Measurements from ENCODE around the gene HELB.

The HELB gene

DNA sequence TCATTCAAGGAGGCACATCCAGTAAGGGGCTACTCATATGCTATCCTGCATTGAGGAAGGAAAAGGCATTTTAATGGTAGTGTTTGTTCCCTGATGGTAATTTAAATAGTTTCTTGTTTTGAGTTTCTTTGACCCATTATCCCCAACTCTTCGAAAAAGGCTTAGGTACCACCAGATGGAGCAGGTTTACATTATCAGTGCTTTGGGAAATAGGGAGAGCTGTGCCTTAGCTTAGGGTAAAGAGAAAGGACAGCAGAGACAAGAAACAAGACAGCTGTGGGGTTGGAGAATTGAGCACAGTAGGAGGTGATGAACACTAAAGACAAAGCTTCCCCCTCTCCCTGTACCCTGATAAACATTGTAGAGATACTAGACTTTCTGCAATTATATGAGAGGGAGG lies 29.1 kb upstream of the HELB start:
- ATAC-seq, result no peak

DNA sequence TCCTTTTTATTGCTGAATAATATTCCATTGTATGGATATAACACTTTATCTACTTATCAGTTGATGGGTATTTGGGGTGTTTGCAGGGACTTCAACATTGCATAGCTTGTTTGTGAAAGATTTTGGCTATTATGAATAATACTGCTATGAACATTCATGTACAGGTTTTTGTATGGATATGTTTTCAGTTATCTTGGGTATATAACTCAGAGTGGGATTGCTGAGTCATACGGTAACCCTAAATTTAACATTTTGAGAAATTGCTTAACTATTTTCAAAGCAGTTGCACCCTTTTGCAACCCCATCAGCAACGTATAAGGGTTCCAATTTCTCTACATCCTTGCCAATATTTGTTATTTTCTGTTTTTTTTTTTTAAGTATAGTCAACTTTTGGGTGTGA lies 27.3 kb upstream of the HELB start:
- TF ChIP-seq, protein P1, sequence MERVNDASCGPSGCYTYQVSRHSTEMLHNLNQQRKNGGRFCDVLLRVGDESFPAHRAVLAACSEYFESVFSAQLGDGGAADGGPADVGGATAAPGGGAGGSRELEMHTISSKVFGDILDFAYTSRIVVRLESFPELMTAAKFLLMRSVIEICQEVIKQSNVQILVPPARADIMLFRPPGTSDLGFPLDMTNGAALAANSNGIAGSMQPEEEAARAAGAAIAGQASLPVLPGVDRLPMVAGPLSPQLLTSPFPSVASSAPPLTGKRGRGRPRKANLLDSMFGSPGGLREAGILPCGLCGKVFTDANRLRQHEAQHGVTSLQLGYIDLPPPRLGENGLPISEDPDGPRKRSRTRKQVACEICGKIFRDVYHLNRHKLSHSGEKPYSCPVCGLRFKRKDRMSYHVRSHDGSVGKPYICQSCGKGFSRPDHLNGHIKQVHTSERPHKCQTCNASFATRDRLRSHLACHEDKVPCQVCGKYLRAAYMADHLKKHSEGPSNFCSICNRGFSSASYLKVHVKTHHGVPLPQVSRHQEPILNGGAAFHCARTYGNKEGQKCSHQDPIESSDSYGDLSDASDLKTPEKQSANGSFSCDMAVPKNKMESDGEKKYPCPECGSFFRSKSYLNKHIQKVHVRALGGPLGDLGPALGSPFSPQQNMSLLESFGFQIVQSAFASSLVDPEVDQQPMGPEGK (CRISPR knock-in tag; IDR thresholded peaks at IDR 0.05; ENCODE audit: borderline replicate concordance), result no peak
- TF ChIP-seq ZFP30 (CRISPR knock-in tag; IDR thresholded peaks at IDR 0.05), result no peak
- ATAC-seq, result no peak

More for the DNA sequence above, 29.1 kb upstream of the HELB start:
- TF ChIP-seq, protein P2, sequence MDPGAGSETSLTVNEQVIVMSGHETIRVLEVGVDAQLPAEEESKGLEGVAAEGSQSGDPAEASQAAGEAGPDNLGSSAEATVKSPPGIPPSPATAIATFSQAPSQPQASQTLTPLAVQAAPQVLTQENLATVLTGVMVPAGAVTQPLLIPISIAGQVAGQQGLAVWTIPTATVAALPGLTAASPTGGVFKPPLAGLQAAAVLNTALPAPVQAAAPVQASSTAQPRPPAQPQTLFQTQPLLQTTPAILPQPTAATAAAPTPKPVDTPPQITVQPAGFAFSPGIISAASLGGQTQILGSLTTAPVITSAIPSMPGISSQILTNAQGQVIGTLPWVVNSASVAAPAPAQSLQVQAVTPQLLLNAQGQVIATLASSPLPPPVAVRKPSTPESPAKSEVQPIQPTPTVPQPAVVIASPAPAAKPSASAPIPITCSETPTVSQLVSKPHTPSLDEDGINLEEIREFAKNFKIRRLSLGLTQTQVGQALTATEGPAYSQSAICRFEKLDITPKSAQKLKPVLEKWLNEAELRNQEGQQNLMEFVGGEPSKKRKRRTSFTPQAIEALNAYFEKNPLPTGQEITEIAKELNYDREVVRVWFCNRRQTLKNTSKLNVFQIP (CRISPR knock-in tag; IDR thresholded peaks at IDR 0.05; ENCODE audit: borderline replicate concordance, low read depth), result no peak
- TF ChIP-seq ZC3H10 (CRISPR knock-in tag; IDR thresholded peaks at IDR 0.05) (no peak), ZFP30 (CRISPR knock-in tag; IDR thresholded peaks at IDR 0.05) (no peak), CSDC2 (CRISPR knock-in tag; IDR thresholded peaks at IDR 0.05) (no peak), TOX (CRISPR knock-in tag; IDR thresholded peaks at IDR 0.05; ENCODE audit: borderline replicate concordance) (no peak), TCF4 (CRISPR knock-in tag; IDR thresholded peaks at IDR 0.05; ENCODE audit: borderline replicate concordance) (no peak), RARB (CRISPR knock-in tag; IDR thresholded peaks at IDR 0.05) (no peak), ZNF8 (CRISPR knock-in tag; IDR thresholded peaks at IDR 0.05) (no peak)
- TF ChIP-seq, protein P1 (CRISPR knock-in tag; IDR thresholded peaks at IDR 0.05; ENCODE audit: borderline replicate concordance), result no peak
- TF ChIP-seq, protein P3, sequence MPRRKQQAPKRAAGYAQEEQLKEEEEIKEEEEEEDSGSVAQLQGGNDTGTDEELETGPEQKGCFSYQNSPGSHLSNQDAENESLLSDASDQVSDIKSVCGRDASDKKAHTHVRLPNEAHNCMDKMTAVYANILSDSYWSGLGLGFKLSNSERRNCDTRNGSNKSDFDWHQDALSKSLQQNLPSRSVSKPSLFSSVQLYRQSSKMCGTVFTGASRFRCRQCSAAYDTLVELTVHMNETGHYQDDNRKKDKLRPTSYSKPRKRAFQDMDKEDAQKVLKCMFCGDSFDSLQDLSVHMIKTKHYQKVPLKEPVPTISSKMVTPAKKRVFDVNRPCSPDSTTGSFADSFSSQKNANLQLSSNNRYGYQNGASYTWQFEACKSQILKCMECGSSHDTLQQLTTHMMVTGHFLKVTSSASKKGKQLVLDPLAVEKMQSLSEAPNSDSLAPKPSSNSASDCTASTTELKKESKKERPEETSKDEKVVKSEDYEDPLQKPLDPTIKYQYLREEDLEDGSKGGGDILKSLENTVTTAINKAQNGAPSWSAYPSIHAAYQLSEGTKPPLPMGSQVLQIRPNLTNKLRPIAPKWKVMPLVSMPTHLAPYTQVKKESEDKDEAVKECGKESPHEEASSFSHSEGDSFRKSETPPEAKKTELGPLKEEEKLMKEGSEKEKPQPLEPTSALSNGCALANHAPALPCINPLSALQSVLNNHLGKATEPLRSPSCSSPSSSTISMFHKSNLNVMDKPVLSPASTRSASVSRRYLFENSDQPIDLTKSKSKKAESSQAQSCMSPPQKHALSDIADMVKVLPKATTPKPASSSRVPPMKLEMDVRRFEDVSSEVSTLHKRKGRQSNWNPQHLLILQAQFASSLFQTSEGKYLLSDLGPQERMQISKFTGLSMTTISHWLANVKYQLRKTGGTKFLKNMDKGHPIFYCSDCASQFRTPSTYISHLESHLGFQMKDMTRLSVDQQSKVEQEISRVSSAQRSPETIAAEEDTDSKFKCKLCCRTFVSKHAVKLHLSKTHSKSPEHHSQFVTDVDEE (CRISPR knock-in tag; IDR thresholded peaks at IDR 0.05), result no peak

DNA sequence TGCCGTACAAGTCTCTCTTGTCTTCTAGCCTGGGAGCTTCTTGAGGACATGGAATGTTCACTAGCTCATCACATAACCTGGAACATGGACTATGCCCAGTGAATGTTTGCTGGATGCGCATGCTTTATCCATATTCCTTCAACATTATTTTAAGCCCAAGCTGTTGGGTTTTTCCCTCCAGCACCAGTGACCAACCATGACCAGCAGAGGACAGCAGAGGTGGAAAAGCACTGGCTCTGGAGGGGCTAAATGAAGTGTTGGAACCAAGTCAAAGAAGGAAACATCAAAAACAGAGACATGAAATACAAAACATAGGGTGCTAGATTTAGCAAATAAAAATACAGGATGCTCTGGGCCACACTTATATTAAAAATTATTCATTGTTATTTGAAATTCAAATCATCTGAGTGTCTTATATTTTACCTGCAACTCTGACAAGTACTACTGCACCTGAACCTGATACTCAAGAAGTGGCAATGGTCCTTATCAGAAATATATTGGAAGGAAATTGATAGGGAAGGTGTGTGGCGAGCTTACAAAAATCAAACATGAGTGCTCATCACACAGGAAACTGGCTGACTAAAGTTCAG lies 23.1 kb upstream of the HELB start:
- ATAC-seq, result peak; percentile 69
- TF ChIP-seq, protein P2 (CRISPR knock-in tag; IDR thresholded peaks at IDR 0.05; ENCODE audit: borderline replicate concordance, low read depth), result no peak
- TF ChIP-seq TCF4 (CRISPR knock-in tag; IDR thresholded peaks at IDR 0.05; ENCODE audit: borderline replicate concordance) (no peak), ZC3H10 (CRISPR knock-in tag; IDR thresholded peaks at IDR 0.05) (no peak), BACH2 (CRISPR knock-in tag; IDR thresholded peaks at IDR 0.05; ENCODE audit: borderline replicate concordance) (no peak), ZNF565 (CRISPR knock-in tag; conservative IDR thresholded peaks at IDR 0.05; ENCODE audit: low read depth) (no peak)

DNA sequence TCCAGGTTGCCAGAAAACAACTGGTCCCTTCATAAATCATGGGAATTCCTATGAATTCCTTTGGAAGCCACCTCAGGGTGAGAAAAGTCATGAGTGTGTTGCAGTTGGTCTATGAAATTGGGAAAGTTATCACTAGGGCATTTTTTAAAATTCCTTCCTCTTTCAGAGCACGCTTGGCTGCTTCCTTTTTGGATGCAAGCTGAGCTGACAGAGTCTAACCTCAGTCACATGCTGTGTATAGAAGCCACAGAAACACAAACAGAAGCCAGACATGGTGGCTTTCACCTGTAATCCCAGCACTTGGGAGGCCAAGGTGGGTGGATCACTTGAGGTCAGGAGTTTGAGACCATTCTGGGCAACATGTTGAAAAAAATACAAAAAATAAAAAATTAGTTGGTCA lies 21.7 kb upstream of the HELB start:
- TF ChIP-seq GLIS3 (CRISPR knock-in tag; IDR thresholded peaks at IDR 0.05) (no peak), TOX (CRISPR knock-in tag; IDR thresholded peaks at IDR 0.05; ENCODE audit: borderline replicate concordance) (no peak), ZNF8 (CRISPR knock-in tag; IDR thresholded peaks at IDR 0.05) (no peak)
- ATAC-seq, result no peak

DNA sequence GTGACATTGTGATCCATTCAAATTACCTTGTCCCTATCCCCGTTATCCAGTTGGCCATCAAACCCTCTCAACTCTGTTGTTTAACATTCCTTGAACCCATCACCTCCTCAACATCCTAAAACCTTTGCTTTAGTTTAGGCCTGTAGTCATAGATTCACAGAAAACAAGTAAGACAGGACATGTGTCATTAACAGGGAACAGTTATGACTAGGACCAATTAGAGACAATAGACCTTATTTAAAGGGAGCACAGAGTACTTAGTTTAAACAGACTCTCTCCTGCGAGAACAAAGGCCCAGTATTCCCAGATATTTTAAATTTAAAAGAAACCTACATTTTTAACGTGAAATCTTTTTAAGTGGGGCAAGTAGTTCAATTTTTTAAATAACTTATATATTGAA lies 20.0 kb upstream of the HELB start:
- ATAC-seq, result no peak
- TF ChIP-seq, protein P1 (CRISPR knock-in tag; IDR thresholded peaks at IDR 0.05; ENCODE audit: borderline replicate concordance), result no peak
- TF ChIP-seq SNAI2 (CRISPR knock-in tag; IDR thresholded peaks at IDR 0.05) (no peak), ZFP30 (CRISPR knock-in tag; IDR thresholded peaks at IDR 0.05) (no peak), ARNTL (CRISPR knock-in tag; IDR thresholded peaks at IDR 0.05; ENCODE audit: borderline replicate concordance, low read depth) (no peak), ZNF565 (CRISPR knock-in tag; conservative IDR thresholded peaks at IDR 0.05; ENCODE audit: low read depth) (no peak), GLIS3 (CRISPR knock-in tag; IDR thresholded peaks at IDR 0.05) (no peak), TOX (CRISPR knock-in tag; IDR thresholded peaks at IDR 0.05; ENCODE audit: borderline replicate concordance) (no peak), TCF4 (CRISPR knock-in tag; IDR thresholded peaks at IDR 0.05; ENCODE audit: borderline replicate concordance) (no peak), ZC3H10 (CRISPR knock-in tag; IDR thresholded peaks at IDR 0.05) (no peak), ESRRG (CRISPR knock-in tag; IDR thresholded peaks at IDR 0.05) (no peak), PPARA (CRISPR knock-in tag; IDR thresholded peaks at IDR 0.05; ENCODE audit: borderline replicate concordance) (no peak), ZNF70 (CRISPR knock-in tag; IDR thresholded peaks at IDR 0.05) (no peak), BACH2 (CRISPR knock-in tag; IDR thresholded peaks at IDR 0.05; ENCODE audit: borderline replicate concordance) (no peak)
- TF ChIP-seq, protein P4, sequence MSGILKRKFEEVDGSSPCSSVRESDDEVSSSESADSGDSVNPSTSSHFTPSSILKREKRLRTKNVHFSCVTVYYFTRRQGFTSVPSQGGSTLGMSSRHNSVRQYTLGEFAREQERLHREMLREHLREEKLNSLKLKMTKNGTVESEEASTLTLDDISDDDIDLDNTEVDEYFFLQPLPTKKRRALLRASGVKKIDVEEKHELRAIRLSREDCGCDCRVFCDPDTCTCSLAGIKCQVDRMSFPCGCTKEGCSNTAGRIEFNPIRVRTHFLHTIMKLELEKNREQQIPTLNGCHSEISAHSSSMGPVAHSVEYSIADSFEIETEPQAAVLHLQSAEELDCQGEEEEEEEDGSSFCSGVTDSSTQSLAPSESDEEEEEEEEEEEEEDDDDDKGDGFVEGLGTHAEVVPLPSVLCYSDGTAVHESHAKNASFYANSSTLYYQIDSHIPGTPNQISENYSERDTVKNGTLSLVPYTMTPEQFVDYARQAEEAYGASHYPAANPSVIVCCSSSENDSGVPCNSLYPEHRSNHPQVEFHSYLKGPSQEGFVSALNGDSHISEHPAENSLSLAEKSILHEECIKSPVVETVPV (CRISPR knock-in tag; IDR thresholded peaks at IDR 0.05), result no peak

All from SK-N-SH treated with all-trans-retinoic acid at 6 μM for 48 hours (cell line).